Trophoblast cell (in vitro differentiated cells and primary cell): ENCODE measurements around the gene CADM1.
A peak's percentile ranks its signal among the peaks of the same experiment; 100 is the strongest.

Experiments
- DNase-seq, 2 donors: peaks; one replicate each; pipeline ENCODE4 v3.0.0-alpha.2; 2016
- H2AFZ ChIP-seq: 2 replicates; pipeline ENCODE4 v1.6.1; 2013; ENCODE audit warnings: low read length, moderate library complexity, mild to moderate bottlenecking; ENCODE audit not compliant: insufficient read depth, poor library complexity
- H2AK5ac ChIP-seq: 2 replicates; pipeline ENCODE4 v1.6.1; 2013; ENCODE audit warnings: mild to moderate bottlenecking, low read length
- H2BK120ac ChIP-seq: 2 replicates; pipeline ENCODE4 v1.6.1; 2013; ENCODE audit warnings: low read length, mild to moderate bottlenecking, moderate library complexity; ENCODE audit not compliant: insufficient read depth, poor library complexity
- H2BK12ac ChIP-seq: 2 replicates; pipeline ENCODE4 v1.6.1; 2013; ENCODE audit warnings: mild to moderate bottlenecking, low read length, moderate library complexity
- H2BK5ac ChIP-seq: 2 replicates; pipeline ENCODE4 v1.6.1; 2013; ENCODE audit warnings: low read length, low read depth, moderate library complexity, mild to moderate bottlenecking; ENCODE audit not compliant: poor library complexity
- H3K14ac ChIP-seq: 2 replicates; pipeline ENCODE4 v1.6.1; 2013; ENCODE audit warnings: mild to moderate bottlenecking, low read length
- H3K18ac ChIP-seq: 2 replicates; pipeline ENCODE4 v1.6.1; 2013; ENCODE audit warnings: mild to moderate bottlenecking, low read length
- H3K23ac ChIP-seq: 2 replicates; pipeline ENCODE4 v1.6.1; 2013; ENCODE audit warnings: low read length
- H3K27ac ChIP-seq: 2 replicates; pipeline ENCODE4 v1.5.1; 2013; ENCODE audit warnings: low read depth, mild to moderate bottlenecking, inconsistent platforms, low read length, moderate library complexity
- H3K27me3 ChIP-seq: 2 replicates; pipeline ENCODE4 v1.6.1; 2013; ENCODE audit warnings: inconsistent platforms, mild to moderate bottlenecking, low read length, moderate library complexity; ENCODE audit not compliant: insufficient read depth
- H3K36me3 ChIP-seq, 2 experiments: 1 replicate in 1 of 2; 2 replicates in 1 of 2; pipeline ENCODE4 v1.6.1; 2013; ENCODE audit warnings: low read length in 2 of 2, mild to moderate bottlenecking in 2 of 2, moderate library complexity in 1 of 2; ENCODE audit not compliant: insufficient read depth in 2 of 2, control insufficient read depth in 1 of 2
- H3K4ac ChIP-seq: 2 replicates; pipeline ENCODE4 v1.6.1; 2013; ENCODE audit warnings: low read depth, mild to moderate bottlenecking, low read length, moderate library complexity
- H3K4me1 ChIP-seq, 2 experiments: 1 replicate in 1 of 2; 2 replicates in 1 of 2; pipeline ENCODE4 v1.6.1; 2013; ENCODE audit warnings: low read length in 2 of 2, mild to moderate bottlenecking in 2 of 2, moderate library complexity in 1 of 2; ENCODE audit not compliant: insufficient read depth in 2 of 2, control insufficient read depth in 1 of 2
- H3K4me2 ChIP-seq: 2 replicates; pipeline ENCODE4 v1.6.1; 2013; ENCODE audit warnings: inconsistent platforms, mild to moderate bottlenecking, low read length, moderate library complexity
- H3K4me3 ChIP-seq: 2 replicates; pipeline ENCODE4 v1.5.1; 2013; ENCODE audit warnings: mild to moderate bottlenecking, low read depth, low read length, inconsistent platforms
- H3K79me1 ChIP-seq: one replicate; pipeline ENCODE4 v1.6.1; 2013; ENCODE audit warnings: low read length
- H3K79me2 ChIP-seq: 2 replicates; pipeline ENCODE4 v1.6.1; 2013; ENCODE audit warnings: low read length, mild to moderate bottlenecking; ENCODE audit not compliant: control insufficient read depth, insufficient read depth, poor library complexity
- H3K9ac ChIP-seq: 2 replicates; pipeline ENCODE4 v1.6.1; 2013; ENCODE audit warnings: mild to moderate bottlenecking, low read length
- H3K9me3 ChIP-seq: 2 replicates; pipeline ENCODE4 v1.6.1; 2013; ENCODE audit warnings: low read depth, mild to moderate bottlenecking, control low read depth, inconsistent platforms, low read length; ENCODE audit not compliant: insufficient read depth
- H4K12ac ChIP-seq: 2 replicates; pipeline ENCODE4 v1.6.1; 2013; ENCODE audit warnings: low read depth, mild to moderate bottlenecking, low read length, moderate library complexity
- H4K8ac ChIP-seq: 2 replicates; pipeline ENCODE4 v1.6.1; 2013; ENCODE audit warnings: low read depth, mild to moderate bottlenecking, low read length, moderate library complexity
- H4K91ac ChIP-seq: one replicate; pipeline ENCODE4 v1.6.1; 2013; ENCODE audit warnings: low read depth, mild to moderate bottlenecking, low read length, moderate library complexity
- WGBS: extraction: QIAGEN DNeasy Blood & Tissue Kit; methylation state at CpG from one replicate; pipeline ENCODE4 v1.1.7; 2013; ENCODE audit warnings: missing lambda C conversion rate; ENCODE audit not compliant: insufficient read length, insufficient coverage; ENCODE audit errors: extremely low coverage; 5-methylcytosine and 5-hydroxymethylcytosine counted together

Gene CADM1

DNA sequence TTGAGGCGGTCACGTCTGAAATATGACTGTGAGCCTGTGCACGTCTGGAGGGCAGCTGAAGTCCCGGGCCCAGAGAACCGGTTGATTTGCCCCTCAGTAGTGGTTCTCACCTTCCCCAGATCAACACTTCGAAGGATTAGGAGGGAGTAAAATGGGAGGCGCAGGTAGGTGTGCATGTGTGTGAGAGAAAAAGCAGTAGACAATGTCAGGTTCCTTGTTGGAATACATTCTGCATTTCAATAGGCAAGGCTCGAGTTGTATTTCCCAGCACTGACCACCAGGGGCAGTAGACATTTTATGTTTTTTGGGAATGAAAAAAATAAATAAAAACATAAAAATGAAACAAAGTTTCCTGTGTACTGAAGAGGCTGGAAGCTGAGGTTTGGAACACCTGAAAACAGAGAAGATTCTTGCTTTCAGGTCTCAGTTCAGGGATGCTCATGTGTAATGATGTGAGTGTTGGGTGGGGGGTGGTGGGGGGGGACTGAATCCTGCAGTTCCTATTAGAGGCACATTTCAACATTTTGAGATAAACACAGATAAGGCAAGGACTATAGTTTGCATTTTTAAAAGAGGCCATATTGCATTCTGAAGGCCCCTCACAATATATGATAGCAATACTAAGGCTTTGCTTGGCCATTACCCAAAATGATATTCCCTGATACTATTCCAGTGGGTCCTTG, 333.9 kb downstream of the CADM1 start:
- Histone ChIP-seq H2BK12ac (no peak overlapping the region), H3K4me2 (no peak overlapping the region), H3K4me3 (no peak overlapping the region), H3K79me1 (no peaks in the 10 kb centered on the region), H3K27me3 (no peaks in the 10 kb centered on the region), H3K4ac (no peak overlapping the region), H3K27ac (no peak overlapping the region), H3K36me3 (no peaks in the 10 kb centered on the region), H4K12ac (no peak overlapping the region), H3K79me2 (no peaks in the 10 kb centered on the region), H3K14ac (no peak overlapping the region), H3K4me1 (no peaks in the 10 kb centered on the region), H3K23ac (no peak overlapping the region), H3K9me3 (peaks cover 3% of the 10 kb centered on the region), H2AFZ (no peak overlapping the region), H4K8ac (no peak overlapping the region), H2BK120ac (no peak overlapping the region), H3K9ac (no peak overlapping the region), H2BK5ac (no peak overlapping the region), H2AK5ac (no peak overlapping the region), H4K91ac (no peak overlapping the region), H3K18ac (no peak overlapping the region)
- DNase-seq: peak in 1 of 2 donors; percentile 71
- no CpG with 5 or more reads among the region's 8 CpGs for WGBS

DNA sequence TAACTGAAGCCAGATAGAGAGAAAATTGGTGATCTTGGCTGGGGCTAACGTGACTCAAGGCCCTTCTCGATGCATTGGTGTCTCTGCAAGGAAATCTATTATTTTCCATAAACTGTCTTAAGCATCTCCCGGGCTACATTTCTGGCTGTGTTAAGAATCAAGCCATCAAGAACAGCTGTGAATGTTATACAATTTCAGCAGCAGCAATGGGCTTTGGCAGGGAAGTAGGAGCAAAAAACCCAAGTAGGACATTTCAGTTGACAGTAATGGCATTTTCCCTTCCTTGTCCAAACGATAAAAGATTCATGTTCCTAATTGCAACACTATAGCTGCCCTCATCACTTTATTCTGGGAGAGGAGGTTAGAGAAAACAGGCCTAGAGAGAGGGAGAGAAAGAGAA, 335.0 kb downstream of the CADM1 start:
- Histone ChIP-seq H4K91ac (no peak overlapping the region), H3K9ac (no peak overlapping the region), H2BK120ac (no peak overlapping the region), H2BK5ac (no peak overlapping the region), H4K8ac (no peak overlapping the region), H3K27ac (no peak overlapping the region), H4K12ac (no peak overlapping the region), H3K27me3 (no peaks in the 10 kb centered on the region), H3K4me2 (no peak overlapping the region), H3K4ac (no peak overlapping the region), H2AK5ac (no peak overlapping the region), H2BK12ac (no peak overlapping the region), H3K9me3 (peaks cover 3% of the 10 kb centered on the region), H3K18ac (no peak overlapping the region), H2AFZ (no peak overlapping the region), H3K79me2 (no peaks in the 10 kb centered on the region), H3K23ac (no peak overlapping the region), H3K79me1 (no peaks in the 10 kb centered on the region), H3K4me1 (peaks cover 3 to 4% of the 10 kb centered on the region in 2 experiments), H3K4me3 (no peak overlapping the region), H3K36me3 (no peaks in the 10 kb centered on the region), H3K14ac (no peak overlapping the region)
- DNase-seq: no peak
- no CpG with 5 or more reads among the region's 4 CpGs for WGBS

DNA sequence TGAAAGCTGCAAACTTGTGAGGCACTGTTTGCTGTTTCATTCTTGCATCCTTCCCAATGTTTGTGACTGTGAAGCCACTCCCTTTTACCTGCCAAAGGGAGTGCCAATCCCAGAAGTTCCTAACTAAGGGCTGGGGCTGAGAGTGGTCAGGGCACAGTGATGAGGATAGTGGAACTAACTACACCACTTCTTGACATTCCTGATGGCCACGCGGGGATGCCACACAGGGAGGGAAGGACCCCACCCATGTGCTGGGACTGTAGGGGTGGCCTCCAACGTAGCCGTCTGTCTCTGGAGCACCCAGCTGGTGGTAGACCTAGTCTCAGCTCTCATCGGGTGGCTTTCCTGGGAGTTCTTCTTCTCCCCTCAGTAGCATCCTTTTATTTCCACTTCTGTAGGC, 335.5 kb downstream of the CADM1 start:
- H3K9me3 ChIP-seq: peaks cover 3% of the 10 kb centered on the region
- no peak overlapping the region for H4K12ac ChIP-seq
- no peaks in the 10 kb centered on the region for H3K79me2 ChIP-seq
- no peak overlapping the region for H3K9ac ChIP-seq
- H3K36me3 ChIP-seq: no peaks in the 10 kb centered on the region
- no peaks in the 10 kb centered on the region for H3K79me1 ChIP-seq
- no peak overlapping the region for H3K14ac ChIP-seq
- H2AFZ ChIP-seq: no peak overlapping the region
- no peak overlapping the region for H3K23ac ChIP-seq
- H3K4me3 ChIP-seq: no peak overlapping the region
- H3K27ac ChIP-seq: no peak overlapping the region
- H4K91ac ChIP-seq: no peak overlapping the region
- no peaks in the 10 kb centered on the region for H3K27me3 ChIP-seq
- H3K4ac ChIP-seq: no peak overlapping the region
- no CpG with 5 or more reads among the region's 5 CpGs for WGBS
- DNase-seq: no peak
- no peak overlapping the region for H2BK5ac ChIP-seq
- H2AK5ac ChIP-seq: no peak overlapping the region
- H4K8ac ChIP-seq: no peak overlapping the region
- H2BK12ac ChIP-seq: no peak overlapping the region
- H2BK120ac ChIP-seq: no peak overlapping the region
- no peak overlapping the region for H3K18ac ChIP-seq
- no peak overlapping the region for H3K4me2 ChIP-seq
- peaks cover 3 to 4% of the 10 kb centered on the region in 2 experiments for H3K4me1 ChIP-seq

DNA sequence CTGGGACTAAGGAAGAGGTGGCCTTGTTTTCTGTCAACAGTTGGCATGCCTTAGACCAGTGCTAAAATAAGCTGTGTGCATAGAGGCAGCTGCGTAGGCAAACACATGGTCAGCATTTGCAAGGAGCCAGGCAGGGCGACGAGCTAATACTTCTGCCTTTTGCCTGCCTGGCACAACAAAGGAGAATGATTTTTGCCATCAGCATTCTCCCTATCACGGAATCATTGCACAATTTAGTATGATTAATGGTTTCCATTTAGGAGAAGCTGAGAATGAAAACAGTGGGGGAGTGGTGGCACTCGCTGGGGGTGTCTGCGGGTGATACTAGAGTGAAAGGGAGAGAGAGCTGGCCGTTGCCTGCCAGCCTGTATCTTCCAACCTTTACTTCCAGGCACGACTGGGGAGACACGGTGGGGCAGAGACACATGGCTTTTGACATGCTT, 336.0 kb downstream of the CADM1 start:
- no peaks in the 10 kb centered on the region for H3K79me2 ChIP-seq
- H3K14ac ChIP-seq: no peak overlapping the region
- H3K4me2 ChIP-seq: no peak overlapping the region
- no CpG with 5 or more reads among the region's 9 CpGs for WGBS
- H3K4ac ChIP-seq: no peak overlapping the region
- no peak overlapping the region for H2BK5ac ChIP-seq
- H2AK5ac ChIP-seq: no peak overlapping the region
- peaks cover 3 to 4% of the 10 kb centered on the region in 2 experiments for H3K4me1 ChIP-seq
- no peak overlapping the region for H4K91ac ChIP-seq
- no peak overlapping the region for H3K23ac ChIP-seq
- no peaks in the 10 kb centered on the region for H3K27me3 ChIP-seq
- no peak overlapping the region for H3K9ac ChIP-seq
- no peak overlapping the region for H4K8ac ChIP-seq
- H2AFZ ChIP-seq: no peak overlapping the region
- no peak overlapping the region for H3K18ac ChIP-seq
- no peak overlapping the region for H2BK12ac ChIP-seq
- H3K36me3 ChIP-seq: no peaks in the 10 kb centered on the region
- H4K12ac ChIP-seq: no peak overlapping the region
- H3K4me3 ChIP-seq: no peak overlapping the region
- DNase-seq: no peak
- no peak overlapping the region for H2BK120ac ChIP-seq
- H3K27ac ChIP-seq: no peak overlapping the region
- H3K79me1 ChIP-seq: no peaks in the 10 kb centered on the region
- peaks cover 3% of the 10 kb centered on the region for H3K9me3 ChIP-seq
